ENCODE measurements around the gene SAMD4A. TPM values are rescaled to one million over a fixed set of nuclear protein-coding genes. Genes with fewer than 3 reads are reported as not detected.

Gene SAMD4A
- total RNA-seq, 1 donor from 2014 or later, result 59.2 TPM

DNA sequence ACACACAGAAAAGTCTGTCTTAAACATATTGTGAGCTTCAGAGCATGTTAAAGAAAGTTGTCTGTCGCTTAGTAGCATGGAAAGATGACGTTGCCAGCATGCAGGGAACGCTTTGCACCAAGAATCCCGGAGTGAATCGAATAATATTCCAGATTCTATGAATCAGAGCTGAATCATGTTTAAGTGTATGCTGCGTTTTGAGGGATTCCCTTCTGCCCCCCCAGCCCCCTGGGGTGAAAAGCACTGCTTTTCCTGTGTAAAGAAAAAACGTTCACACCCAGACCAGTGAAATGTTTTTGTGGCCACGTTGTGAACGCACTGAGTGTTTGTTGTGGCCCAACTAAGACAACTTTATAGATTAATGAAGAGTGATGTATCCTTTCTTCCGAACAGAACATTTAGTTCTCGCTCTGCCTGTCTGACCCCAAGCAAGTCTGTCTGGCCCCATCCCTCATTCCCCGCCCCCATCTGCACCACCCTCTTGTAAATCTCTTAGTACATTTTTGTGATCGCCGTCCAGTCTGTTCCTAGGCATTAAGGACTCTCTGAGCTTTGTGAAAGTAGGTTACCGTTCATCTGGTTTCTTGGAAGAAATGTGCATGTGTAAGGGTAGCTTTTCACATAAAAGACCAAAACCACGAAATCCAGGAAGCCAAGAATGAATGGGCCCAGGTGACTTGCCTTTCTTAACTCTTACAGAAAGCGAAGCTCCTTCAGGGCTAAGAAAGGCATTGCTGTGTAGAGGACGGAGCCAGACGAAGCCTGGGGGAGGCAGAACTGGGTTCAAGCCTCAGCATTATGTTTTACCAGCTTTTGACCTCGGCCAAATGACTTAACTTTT lies 103.0 kb downstream of the SAMD4A start:
- DNase-seq (ENCODE audit: low spot score) (no peak), ATAC-seq (peak; percentile 58)
- intact Hi-C loops (cut with DNase I), result no loop called here

GRCh38 chr14:54671537-54671936 lies 104.6 kb downstream of the SAMD4A start:
- intact Hi-C loops (cut with DNase I), result no loop called here
- ATAC-seq, result no peak
- DNase-seq (ENCODE audit: low spot score), result no peak

- DNase-seq (ENCODE audit: low spot score) (no peak), ATAC-seq (no peak)
- intact Hi-C loops (cut with DNase I), result no loop called here
Measured at GRCh38 chr14:54672181-54672580, 105.3 kb downstream of the SAMD4A start.

GRCh38 chr14:54672688-54673087 lies 105.8 kb downstream of the SAMD4A start:
- no peak for DNase-seq (ENCODE audit: low spot score)
- intact Hi-C loops (cut with DNase I), result no loop called here
- no peak for ATAC-seq

- intact Hi-C loops (cut with DNase I), result no loop called here
- no peak for DNase-seq (ENCODE audit: low spot score)
- ATAC-seq, result peak; percentile 55
Measured at GRCh38 chr14:54673193-54674045, 106.5 kb downstream of the SAMD4A start.

DNA sequence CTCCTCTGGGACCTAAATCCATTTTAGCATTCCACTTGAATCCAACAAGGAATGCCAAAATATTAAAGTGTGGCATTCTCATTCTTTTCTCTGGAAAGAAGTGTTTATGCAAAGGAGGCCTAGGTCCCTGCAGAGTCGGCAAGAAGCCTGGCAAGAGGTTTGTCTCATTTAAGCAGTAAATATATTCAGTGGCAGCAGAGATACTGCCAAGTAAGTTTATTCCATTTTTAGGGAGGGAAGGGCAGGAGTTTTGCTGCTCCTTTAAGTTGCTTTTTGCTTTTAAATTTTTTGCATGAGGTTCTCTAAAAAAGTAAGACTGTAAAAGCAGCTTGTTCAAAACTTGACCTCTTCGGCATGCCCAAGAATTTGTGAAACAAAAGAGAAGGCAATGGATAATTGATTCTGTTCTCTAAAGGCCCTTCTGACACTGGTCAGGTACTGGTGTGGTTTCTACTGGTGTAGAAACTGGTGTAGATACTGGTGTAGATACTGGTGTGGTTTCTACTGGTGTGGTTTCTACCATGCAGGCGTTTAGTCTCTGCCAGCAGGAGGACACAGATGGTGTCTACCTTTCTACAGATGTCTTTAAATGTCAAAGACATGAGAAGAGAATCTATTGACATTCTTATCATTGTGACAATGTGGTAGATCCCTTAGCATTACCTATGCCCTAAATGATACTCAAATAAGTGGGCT lies 107.3 kb downstream of the SAMD4A start:
- intact Hi-C loops (cut with DNase I), result no loop called here
- DNase-seq (ENCODE audit: low spot score) (no peak), ATAC-seq (no peak)

DNA sequence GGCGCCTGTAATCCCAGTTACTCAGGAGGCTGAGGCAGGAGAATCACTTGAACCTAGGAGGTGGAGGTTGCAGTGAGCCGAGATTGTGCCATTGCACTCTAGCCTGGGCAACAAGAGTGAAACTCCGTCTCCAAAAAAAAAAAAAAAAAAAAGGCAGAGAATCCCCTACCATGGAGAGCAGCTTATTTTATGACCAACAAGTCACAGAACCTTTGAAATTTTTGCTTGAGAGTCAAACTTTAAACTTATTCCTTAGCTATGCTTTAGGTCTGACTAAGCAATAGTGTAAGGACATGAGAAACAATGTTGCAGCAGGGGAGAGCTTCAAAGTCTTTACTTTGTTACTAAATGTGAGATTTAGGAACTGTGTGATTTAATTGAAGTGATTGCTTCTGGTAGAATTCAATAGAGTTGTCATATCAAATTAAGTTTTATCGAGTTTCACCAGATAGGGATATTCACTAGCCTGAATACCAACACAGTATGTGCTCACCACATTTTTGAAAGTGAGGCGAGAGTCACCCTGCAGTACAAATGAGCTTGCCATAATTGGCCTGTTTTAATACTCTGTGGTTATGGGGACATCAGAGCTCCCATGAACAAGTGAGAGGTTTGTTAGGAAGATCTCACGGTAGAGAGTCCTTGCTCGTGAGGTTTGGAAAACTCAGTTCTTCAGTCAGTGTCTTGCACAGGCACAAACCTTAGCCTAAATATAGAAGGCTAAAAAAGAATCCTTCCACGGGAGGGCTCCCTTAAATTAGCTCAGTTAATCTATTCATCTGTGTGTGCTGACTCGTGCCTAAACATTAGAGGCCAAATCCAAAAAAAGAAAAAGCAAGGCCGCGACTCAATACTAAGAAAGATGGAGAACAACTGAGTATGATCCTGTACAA lies 108.6 kb downstream of the SAMD4A start:
- ATAC-seq, result no peak
- DNase-seq (ENCODE audit: low spot score), result no peak
- intact Hi-C loops (cut with DNase I), result no loop called here

DNA sequence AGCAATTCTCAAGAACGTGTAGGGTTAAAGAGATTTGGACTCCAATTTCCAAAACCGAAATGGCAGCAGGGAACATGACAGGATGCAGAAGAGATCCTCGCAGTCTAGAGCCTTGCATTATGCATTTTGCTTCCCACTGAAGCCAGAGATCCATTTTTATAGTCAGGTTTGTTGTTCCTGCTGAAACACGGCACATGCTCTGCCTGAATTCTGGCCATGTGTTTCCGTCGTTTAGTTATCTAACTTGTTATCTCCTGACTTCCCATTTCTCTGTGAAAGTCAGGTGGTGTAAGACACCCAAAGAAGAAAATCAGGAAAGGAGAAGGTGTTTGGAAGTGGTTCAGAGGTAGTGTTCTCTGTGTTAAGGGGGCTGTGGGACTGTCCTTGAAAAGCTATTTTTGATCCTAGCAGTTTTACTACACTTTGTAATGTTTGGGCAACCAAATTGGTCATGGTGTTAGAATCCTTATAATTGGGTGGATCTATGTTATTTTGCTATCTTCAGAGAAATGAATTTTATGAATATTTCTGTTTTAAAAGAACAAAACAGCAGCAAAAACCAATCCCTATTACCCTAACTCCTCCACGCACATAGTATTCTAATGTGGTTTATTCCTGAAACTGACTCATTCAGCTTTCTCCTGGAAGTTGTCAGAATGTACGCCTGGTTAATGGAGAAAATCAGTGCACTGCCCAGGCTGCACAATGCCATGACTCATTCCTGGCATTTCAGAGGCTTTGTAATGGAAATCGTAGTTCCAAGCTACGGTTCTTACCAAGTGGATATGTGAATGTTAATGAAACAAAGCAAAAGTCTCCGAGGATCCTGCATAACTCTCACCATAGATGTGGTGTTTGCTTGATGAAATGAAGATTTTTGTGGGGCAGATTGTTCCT lies 110.1 kb downstream of the SAMD4A start:
- ATAC-seq, result peak; percentile 77
- DNase-seq (ENCODE audit: low spot score), result no peak
- intact Hi-C loops (cut with DNase I), result no loop called here

DNA sequence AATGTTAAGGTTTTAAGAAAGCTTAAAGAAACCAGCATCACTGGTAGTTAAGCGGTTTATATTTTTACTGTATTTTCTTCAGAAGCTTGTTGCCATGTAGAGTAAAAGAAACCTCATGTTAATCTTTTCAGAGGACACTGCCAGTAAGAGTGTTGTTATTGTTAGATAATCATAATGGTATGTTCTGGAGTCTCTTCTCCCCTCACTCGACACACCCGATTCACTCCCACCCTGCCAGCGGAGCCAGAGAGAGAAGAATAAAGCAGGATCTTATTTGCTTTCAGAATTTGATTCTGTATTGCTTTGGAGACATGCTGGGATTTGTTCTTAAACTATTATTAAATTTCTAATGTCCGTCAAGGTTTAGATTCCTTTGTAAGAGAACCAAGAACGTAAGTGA lies 113.7 kb downstream of the SAMD4A start:
- intact Hi-C loops (cut with DNase I), result no loop called here
- ATAC-seq, result no peak
- no peak for DNase-seq (ENCODE audit: low spot score)

GRCh38 chr14:54681811-54682261 lies 114.9 kb downstream of the SAMD4A start:
- intact Hi-C loops (cut with DNase I), result no loop called here
- no peak for ATAC-seq
- DNase-seq (ENCODE audit: low spot score), result no peak

DNA sequence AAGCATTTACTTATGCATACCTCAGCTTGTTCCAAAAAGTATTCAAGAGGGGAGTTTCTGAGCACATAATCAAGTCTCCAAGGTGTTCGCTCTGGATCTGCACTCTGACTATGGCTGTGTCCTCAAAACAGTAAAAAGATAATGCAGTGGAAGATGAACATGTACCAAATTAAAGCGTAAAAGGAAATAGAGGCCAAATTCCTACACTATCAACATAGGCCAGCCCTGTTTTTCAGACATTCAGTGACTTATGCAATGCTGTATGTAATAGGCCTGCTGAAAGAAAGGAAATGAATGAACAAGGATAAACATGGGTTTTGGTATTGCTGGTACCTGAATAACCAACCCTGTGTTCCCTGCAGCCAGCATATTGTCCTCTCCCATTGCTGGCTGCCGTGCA lies 115.7 kb downstream of the SAMD4A start:
- ATAC-seq, result no peak
- intact Hi-C loops (cut with DNase I), result no loop called here
- no peak for DNase-seq (ENCODE audit: low spot score)

DNA sequence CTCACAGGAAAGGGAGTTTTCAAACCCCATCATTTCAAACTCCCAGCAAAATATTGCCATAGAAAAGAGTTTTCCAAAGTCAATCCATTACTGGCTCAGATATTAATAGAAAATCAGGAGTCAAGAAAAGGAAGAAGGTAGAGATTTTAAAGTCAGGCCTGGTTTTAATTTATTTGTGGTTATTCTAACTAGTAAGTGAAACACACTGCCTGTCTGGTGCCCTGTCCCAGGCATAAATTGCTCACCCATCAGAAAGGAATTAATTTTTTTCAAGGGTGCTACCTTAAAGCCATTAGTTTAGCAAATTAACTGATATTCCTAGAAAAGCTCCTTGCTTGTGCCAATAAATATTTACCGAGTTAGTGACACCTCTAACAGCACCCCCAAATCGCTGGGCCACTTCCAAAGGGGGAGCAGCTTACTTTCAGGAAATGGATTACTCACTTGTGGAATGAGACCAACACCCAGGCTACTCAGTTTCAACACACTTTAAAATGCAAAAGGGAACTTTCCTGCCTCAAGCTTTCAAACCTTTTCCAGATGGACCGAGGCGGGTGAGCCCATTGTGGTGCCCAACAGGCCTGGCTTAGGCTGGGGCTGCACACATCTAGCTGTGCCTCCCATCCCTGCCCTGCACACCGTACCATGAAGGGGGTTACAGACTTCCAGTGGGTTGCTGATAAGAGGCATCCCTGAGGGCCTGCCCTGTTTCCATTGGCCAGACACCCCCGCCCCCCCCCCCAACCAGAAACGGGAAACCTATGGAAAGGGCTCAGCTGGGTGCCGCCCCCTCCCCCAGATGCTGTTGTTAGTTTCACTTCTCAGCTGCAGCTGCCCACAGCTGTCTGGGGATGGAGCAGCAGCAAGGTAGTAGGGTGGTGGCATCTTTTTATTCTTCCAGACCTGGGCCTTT lies 117.2 kb downstream of the SAMD4A start:
- intact Hi-C loops (cut with DNase I), result no loop called here
- DNase-seq (ENCODE audit: low spot score) (no peak), ATAC-seq (peak; percentile 31)

DNA sequence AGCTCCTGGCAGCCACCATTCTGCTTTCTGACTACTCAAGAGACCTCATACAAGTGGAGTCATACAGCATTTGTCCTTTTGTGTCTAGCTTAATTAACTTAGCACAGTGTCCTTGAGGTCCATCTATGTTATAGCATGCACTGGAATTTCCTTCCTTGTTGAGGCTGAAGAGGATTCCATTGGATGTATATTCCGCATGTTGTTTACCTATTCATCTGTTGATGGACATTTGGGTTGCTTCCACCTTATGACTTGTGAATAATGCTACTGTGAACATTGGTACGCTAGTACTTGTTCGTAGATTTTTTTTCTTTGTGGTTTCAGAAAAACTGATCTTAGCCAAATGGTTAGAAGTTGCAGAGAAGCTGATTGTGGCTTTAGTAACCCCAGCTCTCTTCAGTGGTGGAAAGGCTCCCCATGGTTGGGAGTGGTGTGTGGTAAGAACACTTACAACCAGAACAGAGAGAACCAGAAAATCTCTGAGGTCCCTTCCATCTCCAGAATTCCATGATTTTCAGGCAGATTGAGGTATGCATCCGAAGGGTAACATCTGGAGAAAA lies 118.4 kb downstream of the SAMD4A start:
- ATAC-seq, result no peak
- no peak for DNase-seq (ENCODE audit: low spot score)
- intact Hi-C loops (cut with DNase I), result no loop called here

- ATAC-seq (peak; percentile 90), DNase-seq (ENCODE audit: low spot score) (peak; percentile 76)
- intact Hi-C loops (cut with DNase I), result no loop called here
Measured at GRCh38 chr14:54686219-54686870, 119.4 kb downstream of the SAMD4A start.

- ATAC-seq (peak; percentile 26), DNase-seq (ENCODE audit: low spot score) (no peak)
- intact Hi-C loops (cut with DNase I), result no loop called here
Measured at GRCh38 chr14:54686871-54687749, 120.2 kb downstream of the SAMD4A start.

Measured in sciatic nerve (tissue), 2 donors.